Osteocyte (in vitro differentiated cells): ENCODE measurements around the gene CDK19. TPM values are rescaled to one million over a fixed set of nuclear protein-coding genes. Genes with fewer than 3 reads are reported as not detected.
A peak's percentile ranks its signal among the peaks of the same experiment; 100 is the strongest.

Experiments used
- DNase-seq: peaks from one replicate; pipeline ENCODE4 v3.0.0; 2021; ENCODE audit warnings: mixed read lengths; ENCODE audit not compliant: unreplicated experiment; ENCODE audit errors: extremely low spot score
- H3K27ac Mint-ChIP-seq: one replicate; pipeline ENCODE4 v1.8.0; 2021; ENCODE audit warnings: mild to moderate bottlenecking, mixed read lengths; ENCODE audit not compliant: unreplicated experiment
- H3K27me3 Mint-ChIP-seq: one replicate; pipeline ENCODE4 v1.8.0; 2021; ENCODE audit warnings: mixed read lengths; ENCODE audit not compliant: unreplicated experiment
- H3K36me3 Mint-ChIP-seq: one replicate; pipeline ENCODE4 v1.8.0; 2021; ENCODE audit warnings: mixed read lengths; ENCODE audit not compliant: unreplicated experiment
- H3K4me1 Mint-ChIP-seq: one replicate; pipeline ENCODE4 v1.8.0; 2021; ENCODE audit warnings: mixed read lengths; ENCODE audit not compliant: unreplicated experiment
- H3K4me3 Mint-ChIP-seq: one replicate; pipeline ENCODE4 v1.8.0; 2021; ENCODE audit warnings: mild to moderate bottlenecking, moderate library complexity, mixed read lengths; ENCODE audit not compliant: unreplicated experiment
- H3K9me3 Mint-ChIP-seq: one replicate; pipeline ENCODE4 v1.8.0; 2021; ENCODE audit warnings: mixed read lengths; ENCODE audit not compliant: unreplicated experiment
- long read RNA-seq: library from polyadenylated mRNA; unstranded; transcript quantifications from one replicate; pipeline ENCODE4 v2.0.0, GENCODE V29; 2021
- total RNA-seq: library from RNA; stranded (reverse); gene quantifications from 2 replicates; pipeline ENCODE4 v1.2.1, GENCODE V29; 2021
- TF ChIP-seq, protein P1 (sequence below): fragments of 200-600 bp; sonication (generic); IDR thresholded peaks from 2 replicates; pipeline ENCODE4 v1.5.0; 2021; ENCODE audit warnings: antibody characterized with exemption, mild to moderate bottlenecking, moderate library complexity

The CDK19 gene
- 29.9 and 32.4 TPM in 2 replicates for total RNA-seq
- long read RNA-seq, partial matches to known transcripts = 1 of 18 reads
- long read RNA-seq, other reads (novel, unspliced or antisense) = 17 of 18 reads

GRCh38 chr6:110815411-110816409, at the start of gene CDK19:
Gene CDK19, minus strand, starts transcription at chr6:110815469. Its CDS starts 333 bp downstream, at chr6:110815136.
- H3K4me3 Mint-ChIP-seq = peak within 1 kb of the TSS; percentile 99
- H3K27ac Mint-ChIP-seq = peak within 1 kb of the TSS; percentile 99
- H3K9me3 Mint-ChIP-seq = no peaks in the 10 kb centered on the region
- no peaks in the 10 kb centered on the region for H3K36me3 Mint-ChIP-seq
- peaks cover 27% of the 10 kb centered on the region for H3K4me1 Mint-ChIP-seq
- peak; percentile 98 for DNase-seq
- no peaks in the 10 kb centered on the region for H3K27me3 Mint-ChIP-seq
- TF ChIP-seq, protein P1, sequence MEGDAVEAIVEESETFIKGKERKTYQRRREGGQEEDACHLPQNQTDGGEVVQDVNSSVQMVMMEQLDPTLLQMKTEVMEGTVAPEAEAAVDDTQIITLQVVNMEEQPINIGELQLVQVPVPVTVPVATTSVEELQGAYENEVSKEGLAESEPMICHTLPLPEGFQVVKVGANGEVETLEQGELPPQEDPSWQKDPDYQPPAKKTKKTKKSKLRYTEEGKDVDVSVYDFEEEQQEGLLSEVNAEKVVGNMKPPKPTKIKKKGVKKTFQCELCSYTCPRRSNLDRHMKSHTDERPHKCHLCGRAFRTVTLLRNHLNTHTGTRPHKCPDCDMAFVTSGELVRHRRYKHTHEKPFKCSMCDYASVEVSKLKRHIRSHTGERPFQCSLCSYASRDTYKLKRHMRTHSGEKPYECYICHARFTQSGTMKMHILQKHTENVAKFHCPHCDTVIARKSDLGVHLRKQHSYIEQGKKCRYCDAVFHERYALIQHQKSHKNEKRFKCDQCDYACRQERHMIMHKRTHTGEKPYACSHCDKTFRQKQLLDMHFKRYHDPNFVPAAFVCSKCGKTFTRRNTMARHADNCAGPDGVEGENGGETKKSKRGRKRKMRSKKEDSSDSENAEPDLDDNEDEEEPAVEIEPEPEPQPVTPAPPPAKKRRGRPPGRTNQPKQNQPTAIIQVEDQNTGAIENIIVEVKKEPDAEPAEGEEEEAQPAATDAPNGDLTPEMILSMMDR = no peak

GRCh38 chr6:110864824-110865223, 49.6 kb upstream of the CDK19 start:
- H3K4me3 Mint-ChIP-seq = no peak overlapping the region
- TF ChIP-seq, protein P1 = no peak
- no peaks in the 10 kb centered on the region for H3K9me3 Mint-ChIP-seq
- no peak for DNase-seq
- H3K4me1 Mint-ChIP-seq = no peaks in the 10 kb centered on the region
- no peaks in the 10 kb centered on the region for H3K27me3 Mint-ChIP-seq
- no peak overlapping the region for H3K27ac Mint-ChIP-seq
- H3K36me3 Mint-ChIP-seq = no peaks in the 10 kb centered on the region

GRCh38 chr6:110859335-110859792, 44.1 kb upstream of the CDK19 start:
- TF ChIP-seq, protein P1 = no peak
- Mint-ChIP-seq H3K9me3 (no peaks in the 10 kb centered on the region), H3K4me3 (no peak overlapping the region), H3K36me3 (no peaks in the 10 kb centered on the region), H3K27ac (no peak overlapping the region), H3K4me1 (no peaks in the 10 kb centered on the region), H3K27me3 (no peaks in the 10 kb centered on the region)
- DNase-seq = peak; percentile 63

DNA sequence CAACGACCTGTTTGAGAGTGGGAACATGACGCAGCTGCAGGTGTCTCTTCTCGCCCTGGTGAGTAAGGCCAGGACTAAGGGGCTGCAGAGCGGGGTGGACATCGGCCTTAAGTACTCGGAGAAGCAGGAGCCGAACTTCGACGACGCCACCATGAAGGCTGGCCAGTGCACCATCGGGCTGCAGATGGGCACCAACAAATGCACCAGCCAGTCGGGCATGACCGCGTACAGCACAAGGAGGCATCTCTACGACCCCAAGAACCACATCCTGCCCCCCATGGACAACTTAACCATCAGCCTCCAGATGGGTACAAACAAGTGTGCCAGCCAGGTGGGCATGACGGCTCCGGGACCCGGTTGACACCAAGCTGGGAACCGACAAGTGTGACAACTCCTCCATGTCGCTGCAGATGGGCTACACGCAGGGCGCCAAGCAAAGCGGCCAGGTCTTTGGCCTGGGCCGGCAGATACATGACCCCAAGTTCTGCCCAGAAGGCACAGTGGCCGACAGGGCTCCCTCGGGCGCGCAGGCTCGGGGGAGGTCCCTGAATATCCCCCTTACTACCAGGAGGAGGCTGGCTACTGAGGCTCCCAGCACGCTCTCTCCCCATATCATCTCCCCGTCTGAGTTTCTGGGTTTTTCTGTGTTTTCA, 43.4 kb upstream of the CDK19 start:
- Mint-ChIP-seq H3K27ac (no peak overlapping the region), H3K27me3 (no peaks in the 10 kb centered on the region), H3K9me3 (no peaks in the 10 kb centered on the region), H3K4me3 (no peak overlapping the region), H3K36me3 (no peaks in the 10 kb centered on the region), H3K4me1 (no peaks in the 10 kb centered on the region)
- peak; percentile 70 for DNase-seq
- TF ChIP-seq, protein P1 = no peak
